Left renal pelvis (tissue), 4 donors: ENCODE results near the gene MAB21L4. TPM values are rescaled to one million over a fixed set of nuclear protein-coding genes. Genes with fewer than 3 reads are reported as not detected.

Experiments used
- DNase-seq, 4 donors: peaks; one replicate each; pipeline ENCODE4 v3.0.0-alpha.2; 2013; ENCODE audit warnings: low read depth in 4 of 4, low spot score in 3 of 4
- polyA plus RNA-seq, 4 donors: library from polyadenylated mRNA; unstranded; fragments of 120-200 nt; gene quantifications; one replicate each; pipeline ENCODE4 v1.2.1, GENCODE V29; 2013; ENCODE audit not compliant: insufficient read length in 4 of 4

MAB21L4 gene
- polyA plus RNA-seq, 4 donors = 0.18 to 2.5 (median 1.6) TPM

- DNase-seq = no peak
Observed at GRCh38 chr2:240925568-240926515, 29.9 kb upstream of the MAB21L4 start.

- DNase-seq = no peak
Observed at GRCh38 chr2:240925191-240925567, 29.2 kb upstream of the MAB21L4 start.

- no peak for DNase-seq
Observed at GRCh38 chr2:240922982-240923537, 27.1 kb upstream of the MAB21L4 start.

DNA sequence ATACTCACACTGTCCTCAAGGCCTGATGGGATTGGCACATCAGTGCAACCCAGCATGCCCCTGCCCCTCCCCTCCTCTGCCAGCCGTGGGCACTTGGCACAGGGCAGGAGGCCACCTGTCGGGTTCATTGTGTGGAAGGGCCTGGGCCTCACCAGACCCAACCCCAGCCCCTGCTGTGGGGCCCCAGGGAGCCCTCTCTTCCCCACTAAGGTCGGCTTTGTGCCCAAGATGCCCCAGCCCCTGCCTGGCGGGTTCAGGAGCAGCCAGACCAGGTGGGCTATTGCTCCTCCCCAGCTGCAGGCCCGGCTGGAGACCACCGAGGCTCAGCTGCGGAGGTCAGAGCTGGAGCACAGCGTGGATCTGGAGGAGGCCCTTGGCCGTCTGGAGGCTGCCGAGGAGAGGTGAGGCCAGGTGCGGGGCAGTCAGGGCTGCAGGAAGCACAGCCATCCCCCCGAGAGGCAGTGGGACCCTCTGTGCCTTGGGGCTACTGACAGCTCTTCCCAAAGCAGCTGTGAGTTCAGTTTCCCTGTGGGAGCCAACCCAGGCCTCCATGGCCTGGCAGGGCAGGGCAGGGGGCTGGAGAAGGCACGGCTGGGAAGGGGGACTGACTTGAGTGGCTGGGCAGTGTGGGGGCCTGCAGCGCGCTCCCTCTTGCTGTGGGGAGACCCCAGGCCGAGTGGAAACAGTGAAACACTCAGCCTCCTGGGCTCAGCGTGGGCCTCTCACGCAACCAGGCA is 26.5 kb upstream of the MAB21L4 start:
- DNase-seq = no peak

DNA sequence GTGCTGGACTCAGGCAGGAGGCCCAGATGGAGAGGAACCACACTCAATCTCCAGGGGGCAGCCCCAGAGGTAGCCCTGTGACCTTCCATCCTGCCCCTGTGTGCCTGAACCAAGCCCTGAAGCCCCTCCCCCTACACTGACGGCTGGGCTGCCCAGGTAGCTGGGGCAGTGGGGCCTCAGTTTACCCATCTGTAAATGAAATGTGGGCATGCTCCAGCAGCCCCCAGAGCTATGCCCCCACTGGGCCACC is 26.0 kb upstream of the MAB21L4 start:
- no peak for DNase-seq

- DNase-seq = no peak
Observed at GRCh38 chr2:240921311-240921994, 25.5 kb upstream of the MAB21L4 start.

DNA sequence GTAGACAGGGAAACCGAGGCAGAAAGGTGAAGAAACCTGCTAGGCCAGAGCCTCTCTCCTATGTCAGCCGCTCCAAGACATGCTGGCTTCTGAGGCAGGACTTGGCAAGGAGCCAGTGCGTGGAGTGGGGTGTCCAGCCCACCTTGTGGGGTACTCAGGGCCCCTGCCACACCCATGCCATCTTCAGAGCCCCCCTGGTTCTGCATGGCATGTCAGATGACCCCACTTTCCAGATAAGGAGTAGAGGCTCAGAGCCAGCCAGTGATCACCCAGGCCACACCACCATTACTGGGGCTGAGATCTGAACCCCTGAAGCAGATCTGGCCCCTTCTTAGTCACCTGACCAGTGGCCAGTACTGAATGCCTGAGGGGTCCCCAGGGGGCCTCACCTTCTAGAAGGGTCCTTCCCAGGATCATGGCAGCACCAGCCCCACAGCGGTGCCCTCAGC is 24.9 kb upstream of the MAB21L4 start:
- no peak for DNase-seq

DNA sequence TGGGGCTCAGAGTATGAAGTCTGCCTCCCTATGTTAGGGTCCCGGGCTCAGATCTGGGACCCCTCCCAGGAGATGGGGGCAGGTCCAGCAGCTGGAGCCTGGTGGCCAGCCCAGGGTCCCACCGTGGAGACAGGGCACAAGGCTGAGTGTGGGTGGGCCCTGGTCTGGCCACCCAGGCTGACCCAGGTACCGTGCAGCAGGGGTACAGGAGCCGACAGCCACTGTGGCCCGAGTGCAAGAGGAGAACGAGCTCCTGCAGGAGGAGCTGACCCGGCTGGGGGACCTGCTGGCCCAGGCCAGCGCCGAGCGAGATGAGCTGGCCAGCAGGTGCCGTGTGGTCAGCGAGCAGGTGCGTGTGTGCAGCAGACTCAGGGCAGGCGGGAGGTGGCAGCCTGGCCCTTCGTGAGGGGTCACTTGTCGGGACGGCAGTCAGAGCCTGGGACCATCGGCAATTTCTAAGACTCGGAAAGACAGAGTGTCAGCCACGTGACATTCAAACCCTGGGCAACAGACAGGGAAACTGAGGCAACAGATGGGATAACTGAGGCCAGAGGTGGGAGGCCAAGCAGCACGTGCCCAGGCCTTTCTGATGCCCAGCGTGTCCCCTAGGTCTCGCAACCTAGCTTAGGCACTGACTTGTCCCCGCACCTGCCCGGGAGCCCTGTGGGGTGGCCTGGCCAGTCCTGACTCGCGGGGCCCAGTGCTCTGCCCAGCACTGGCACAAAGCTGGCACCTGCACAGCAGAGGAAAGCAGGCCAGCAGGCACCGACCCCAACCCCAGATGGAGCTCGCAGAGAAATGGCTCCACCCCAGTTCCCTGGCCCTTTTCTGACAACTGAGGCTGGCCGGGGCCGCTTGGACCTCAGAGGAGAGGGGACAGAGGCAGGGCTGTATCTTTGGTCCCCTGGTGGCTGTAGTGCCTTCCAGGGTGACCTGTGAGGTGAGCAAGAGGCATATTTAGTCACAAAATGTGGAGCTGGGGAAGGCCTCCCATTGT is 24.1 kb upstream of the MAB21L4 start:
- no peak for DNase-seq

DNA sequence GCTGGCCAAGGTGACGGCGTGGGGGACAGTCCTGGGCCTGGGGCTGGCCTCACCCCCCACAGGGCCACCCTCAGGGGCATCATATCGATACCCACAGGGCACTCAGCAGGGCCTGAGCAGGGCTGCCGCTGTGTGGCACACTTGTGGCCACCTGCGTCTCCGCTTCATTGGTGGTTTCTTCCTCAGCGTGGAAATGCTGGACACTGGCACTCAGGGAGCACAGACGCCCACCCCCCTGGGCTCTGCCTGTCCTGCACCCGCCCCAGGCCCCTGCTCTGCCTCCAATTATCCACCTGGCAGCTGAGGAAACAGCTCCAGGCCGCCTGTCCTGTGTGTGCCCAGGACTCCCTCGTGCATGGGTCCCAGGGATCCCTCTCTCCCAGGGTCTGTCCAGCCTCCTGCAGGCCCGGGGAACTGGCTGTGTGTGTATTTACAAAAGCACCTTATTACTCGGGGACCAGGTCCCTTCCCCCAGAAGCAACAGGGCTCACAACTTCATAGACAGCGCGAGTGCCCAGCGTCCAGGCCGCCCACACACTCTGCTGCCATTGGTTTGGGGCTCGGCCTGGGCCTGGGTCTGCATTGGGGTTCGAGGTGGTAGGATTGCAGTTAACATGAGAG is 23.3 kb upstream of the MAB21L4 start:
- DNase-seq = no peak

DNA sequence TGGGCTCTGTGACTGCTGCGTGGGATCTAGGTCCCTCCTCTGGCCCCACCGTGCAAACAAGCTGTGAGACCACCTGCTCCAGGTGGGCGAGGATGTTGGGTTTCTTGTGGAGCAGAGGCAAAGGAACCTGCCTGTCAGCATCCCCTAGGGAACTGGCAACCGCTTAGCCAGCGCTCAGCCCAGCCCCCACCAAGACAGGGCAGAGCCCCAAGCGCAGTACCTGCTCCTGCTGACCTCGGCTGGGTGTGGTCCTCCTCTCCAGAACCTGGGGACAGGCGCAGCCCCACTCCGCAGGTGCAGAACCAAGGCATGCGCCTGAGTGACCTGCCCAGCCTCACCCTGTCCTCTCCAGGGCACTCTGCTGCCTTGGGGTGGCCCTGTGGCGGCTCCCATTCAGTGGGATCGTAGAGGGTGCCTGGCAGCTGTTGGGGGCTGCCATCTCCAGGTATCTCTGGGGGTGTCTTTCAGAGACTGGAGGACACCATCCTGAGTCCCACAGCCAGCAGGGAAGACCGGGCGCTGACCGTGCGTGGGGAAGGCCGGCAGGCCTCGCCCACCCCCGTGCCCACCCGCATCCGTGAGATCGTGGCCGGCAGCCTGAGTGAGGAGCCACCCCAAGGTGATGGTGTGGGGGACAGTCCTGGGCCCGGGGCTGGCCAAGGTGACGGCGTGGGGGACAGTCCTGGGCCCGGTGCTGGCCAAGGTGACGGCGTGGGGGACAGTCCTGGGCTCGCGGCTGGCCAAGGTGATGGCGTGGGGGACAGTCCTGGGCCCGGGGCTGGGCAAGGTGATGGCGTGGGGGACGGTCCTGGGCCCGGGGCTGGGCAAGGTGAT is 22.5 kb upstream of the MAB21L4 start:
- DNase-seq = no peak

DNA sequence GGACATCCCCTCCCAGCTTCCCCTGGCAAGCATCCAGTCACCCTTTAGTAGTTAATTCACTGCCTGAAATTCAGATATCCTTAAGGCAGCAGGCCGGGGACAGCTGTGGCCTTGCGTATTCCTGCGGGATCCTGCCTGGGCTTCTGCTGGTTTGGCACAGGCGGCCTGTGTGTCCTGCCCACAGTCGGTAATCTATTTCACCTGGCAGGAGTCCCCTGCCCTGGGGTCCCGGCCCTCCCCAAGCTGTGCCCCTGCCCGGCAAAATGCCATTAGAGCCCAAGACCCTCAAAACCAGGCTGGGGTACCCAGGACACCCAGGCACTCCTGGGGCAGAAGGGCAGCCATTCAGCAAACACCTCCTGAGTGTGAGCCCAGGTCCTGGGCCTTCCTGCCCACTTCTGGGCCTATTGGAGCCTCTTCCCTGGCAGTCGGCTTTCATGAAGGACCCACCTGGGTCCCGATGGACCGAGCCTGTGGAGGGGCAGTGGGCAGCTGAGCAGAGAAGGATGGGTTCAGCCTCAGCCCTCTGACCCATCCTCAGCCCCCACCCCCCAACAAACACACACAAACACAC is 21.8 kb upstream of the MAB21L4 start:
- DNase-seq = no peak

DNA sequence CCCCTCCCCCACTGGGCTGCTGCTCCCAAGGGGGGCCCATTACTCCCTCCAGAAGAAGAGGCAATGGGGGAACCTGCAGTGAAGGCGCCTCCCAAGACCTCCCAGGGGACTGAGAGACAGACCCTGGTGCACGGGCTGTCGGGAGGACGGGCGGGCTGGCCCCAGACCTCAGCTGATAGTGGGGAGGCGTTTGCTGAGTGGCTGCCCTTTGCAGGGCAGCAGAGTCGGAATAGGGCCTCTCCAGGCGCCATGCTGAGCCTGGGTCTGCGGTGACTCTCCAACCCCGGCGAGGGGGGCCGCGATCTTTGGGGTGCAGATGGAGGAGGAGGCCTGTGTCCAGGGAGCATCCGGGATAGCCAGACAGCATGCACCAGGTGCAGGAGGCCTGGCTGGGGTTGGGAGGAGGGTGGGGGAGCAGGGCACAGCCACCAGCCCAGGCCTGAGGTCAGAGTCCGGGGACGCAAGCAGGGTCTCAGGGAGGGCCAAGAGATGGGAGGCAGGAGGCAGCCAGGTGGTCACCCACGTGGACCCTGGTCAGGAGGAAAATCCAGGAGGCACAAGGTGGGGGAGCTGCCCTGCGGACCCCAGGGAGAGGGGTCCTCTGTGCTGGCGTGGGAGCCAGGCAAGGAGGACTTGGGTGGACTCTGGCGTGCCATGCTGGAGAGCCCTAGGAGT is 21.2 kb upstream of the MAB21L4 start:
- DNase-seq = no peak

DNA sequence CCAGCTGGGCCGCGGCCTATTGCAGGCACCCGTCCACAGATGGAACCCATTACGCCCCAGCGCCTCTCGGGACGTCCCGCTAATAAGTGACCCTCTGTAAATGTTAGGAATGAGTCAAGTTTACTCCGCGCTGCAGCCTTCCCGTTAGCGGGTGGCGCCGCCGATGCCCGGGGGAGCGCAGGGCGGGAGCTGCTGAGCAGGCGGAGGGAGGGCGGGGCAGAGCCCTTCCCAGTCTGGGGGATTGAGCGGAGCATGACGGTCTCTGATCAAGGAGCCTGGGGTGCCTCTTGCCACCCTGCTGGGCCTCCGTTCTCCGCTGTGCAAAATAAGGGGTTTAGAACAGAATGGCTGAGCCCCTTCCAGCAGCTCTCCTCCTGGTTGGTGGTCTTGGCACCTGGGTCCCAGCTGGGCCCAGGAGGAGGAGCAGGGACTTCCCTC is 20.6 kb upstream of the MAB21L4 start:
- DNase-seq = peak in 1 of 4 donors; percentile 45

- DNase-seq = no peak
Observed at GRCh38 chr2:240915526-240916341, 19.8 kb upstream of the MAB21L4 start.

DNA sequence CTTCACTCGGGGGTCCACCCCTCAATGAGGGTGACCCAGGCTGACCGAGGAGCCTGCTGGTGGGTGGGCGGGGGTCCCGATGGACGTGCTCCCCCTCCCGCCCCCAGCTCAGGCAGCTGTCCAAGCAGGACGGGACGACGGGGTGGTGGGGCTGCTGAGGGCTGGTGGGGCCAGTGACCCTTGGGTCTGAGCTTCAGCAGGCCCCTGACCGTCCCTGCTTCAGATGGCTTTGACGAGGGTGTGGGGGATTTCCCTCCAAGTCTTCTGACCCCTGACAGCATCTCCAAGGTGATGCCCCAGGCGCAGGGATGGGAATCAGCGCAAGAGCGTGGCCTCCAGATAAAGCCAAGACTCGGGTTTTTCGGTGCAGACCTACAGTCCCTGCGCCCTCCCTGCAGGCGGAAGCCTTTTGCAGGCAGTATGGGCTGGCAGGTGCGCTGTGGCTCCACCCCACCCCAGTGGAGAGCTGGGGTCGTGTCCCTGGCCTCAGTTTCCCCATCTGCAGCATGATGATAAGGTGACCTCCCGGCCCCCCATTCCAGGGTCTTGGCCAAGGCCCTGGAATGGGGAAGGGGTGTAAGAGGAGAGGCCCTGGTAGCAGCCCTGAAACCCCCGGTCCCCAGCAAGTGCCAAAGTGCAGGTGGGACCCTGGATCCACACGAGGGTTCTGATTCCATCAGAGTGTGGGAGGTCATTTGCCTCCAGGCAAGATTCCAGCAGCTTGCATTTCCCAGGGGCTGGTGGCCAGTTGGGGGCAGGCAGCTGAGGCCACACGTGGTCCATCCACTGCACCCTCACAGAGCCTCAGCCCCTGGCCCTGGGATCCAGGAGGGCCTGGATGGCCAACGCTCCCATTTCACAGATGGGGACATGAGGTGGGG is 18.9 kb upstream of the MAB21L4 start:
- no peak for DNase-seq
